SK-N-MC (cell line): ENCODE results near the gene PYROXD2.

Experiments
- DNase-seq: peaks from one replicate; pipeline ENCODE4 v3.0.0-alpha.2; 2011; ENCODE audit warnings: low read depth, low spot score
- H3K27ac ChIP-seq: fragments of 200-600 bp; sonication (generic); 2 replicates; pipeline ENCODE4 v1.5.1; 2016; ENCODE audit warnings: mixed run types
- H3K36me3 ChIP-seq: fragments of 200-600 bp; sonication (generic); 2 replicates; pipeline ENCODE4 v1.6.1; 2017; ENCODE audit warnings: antibody characterized with exemption, low read length, mixed read lengths; ENCODE audit not compliant: insufficient read depth
- H3K4me3 ChIP-seq: fragments of 200-600 bp; sonication (generic); 2 replicates; pipeline ENCODE4 v1.5.1; 2016
- H3K9ac ChIP-seq: fragments of 200-600 bp; sonication (generic); 2 replicates; pipeline ENCODE4 v1.8.0; 2017; ENCODE audit warnings: mixed run types, mixed read lengths; ENCODE audit not compliant: insufficient read length
- H3K9me3 ChIP-seq: fragments of 200-600 bp; sonication (generic); 2 replicates; pipeline ENCODE4 v1.6.1; 2017; ENCODE audit warnings: low read depth, mild to moderate bottlenecking, antibody characterized with exemption, low read length, moderate library complexity, mixed read lengths
- EZH2 ChIP-seq: fragments of 200-600 bp; sonication (generic); IDR thresholded peaks from one replicate; pipeline ENCODE4 v1.6.1; 2017; ENCODE audit warnings: antibody characterized with exemption
- FOXP2 ChIP-seq: optimal IDR thresholded peaks from 2 replicates; pipeline ENCODE3; 2011; ENCODE audit warnings: mild to moderate bottlenecking, moderate library complexity; ENCODE audit not compliant: insufficient read depth; ENCODE audit errors: extremely low read length, control extremely low read depth
- POLR2AphosphoS5 ChIP-seq: IDR thresholded peaks from 2 replicates; pipeline ENCODE4 v1.6.1; 2012; ENCODE audit warnings: mild to moderate bottlenecking, low read depth, low read length, borderline replicate concordance

PYROXD2 gene

DNA sequence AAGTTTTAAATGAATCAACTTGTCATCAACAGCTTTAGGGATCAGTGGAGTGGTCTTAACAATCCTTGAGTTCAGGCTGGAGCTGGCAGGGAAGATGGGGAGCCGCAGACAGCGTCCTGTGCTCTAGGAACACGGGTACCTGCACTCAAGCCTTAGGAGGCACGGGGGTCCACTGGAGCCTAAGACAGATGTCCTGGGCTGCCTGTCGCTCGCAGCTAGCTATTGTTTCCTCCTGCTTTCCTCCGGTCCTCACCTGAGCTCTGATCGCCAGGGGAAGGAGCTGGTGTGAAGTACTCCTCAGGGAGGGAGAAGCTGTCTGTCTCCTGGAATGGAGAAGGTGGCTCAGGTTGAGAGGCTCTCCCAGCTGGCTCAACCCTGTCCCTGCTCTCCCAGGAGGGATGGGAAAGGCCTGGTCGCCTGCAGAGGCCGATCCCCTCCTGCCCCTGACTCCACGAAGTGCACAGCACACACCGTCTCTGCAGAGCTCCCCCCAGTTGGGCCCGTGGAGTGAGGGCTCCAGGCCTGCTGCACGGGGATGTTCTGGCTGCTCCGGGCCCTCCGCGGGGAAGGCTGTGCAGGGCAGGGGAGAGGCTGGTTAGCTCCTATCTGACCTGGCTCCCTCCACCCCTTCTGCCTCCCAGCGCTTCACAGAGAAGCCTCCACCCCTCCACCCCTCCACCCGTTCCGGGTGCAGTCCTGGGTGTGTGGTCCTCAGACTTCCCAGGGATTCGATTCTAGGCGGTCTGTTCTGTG is 14.5 kb upstream of the PYROXD2 start:
- Histone ChIP-seq H3K4me3 (no peak overlapping the region), H3K9me3 (no peaks in the 10 kb centered on the region), H3K9ac (no peak overlapping the region), H3K36me3 (peaks cover 13% of the 10 kb centered on the region; the same call in 1 of the 2 replicates), H3K27ac (no peak overlapping the region)
- DNase-seq = no peak
- TF ChIP-seq FOXP2 (no peak), POLR2AphosphoS5 (no peak)

DNA sequence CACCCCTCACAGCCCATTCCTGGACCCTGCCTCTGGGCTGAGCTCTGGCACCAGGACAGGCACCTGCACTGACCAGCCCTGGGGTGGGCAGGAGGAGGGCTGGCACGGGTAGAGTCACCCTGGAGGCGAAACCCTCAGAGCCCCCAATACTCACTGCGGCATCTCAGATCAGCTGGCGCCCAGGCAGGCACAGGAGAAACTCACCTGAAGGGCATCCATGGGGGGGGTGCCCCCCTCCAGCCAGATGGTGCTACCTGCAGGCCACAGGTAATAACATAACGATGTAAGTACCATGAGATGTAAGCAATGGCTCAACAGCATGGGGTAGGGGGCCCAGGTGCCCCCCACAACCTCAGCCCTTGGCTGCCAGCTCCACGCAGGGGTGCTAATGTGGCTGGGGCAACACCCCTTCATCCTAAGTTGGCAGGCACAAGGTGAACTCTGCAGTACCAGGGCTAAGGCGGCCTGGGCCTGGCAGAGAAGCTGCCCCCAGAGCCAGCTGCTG is 12.1 kb upstream of the PYROXD2 start:
- Histone ChIP-seq H3K9ac (no peak overlapping the region), H3K27ac (no peak overlapping the region), H3K36me3 (peaks cover 2% of the 10 kb centered on the region; the same call in 1 of the 2 replicates), H3K4me3 (no peak overlapping the region), H3K9me3 (no peaks in the 10 kb centered on the region)
- DNase-seq = no peak
- TF ChIP-seq EZH2 (no peak), FOXP2 (no peak), POLR2AphosphoS5 (no peak)

DNA sequence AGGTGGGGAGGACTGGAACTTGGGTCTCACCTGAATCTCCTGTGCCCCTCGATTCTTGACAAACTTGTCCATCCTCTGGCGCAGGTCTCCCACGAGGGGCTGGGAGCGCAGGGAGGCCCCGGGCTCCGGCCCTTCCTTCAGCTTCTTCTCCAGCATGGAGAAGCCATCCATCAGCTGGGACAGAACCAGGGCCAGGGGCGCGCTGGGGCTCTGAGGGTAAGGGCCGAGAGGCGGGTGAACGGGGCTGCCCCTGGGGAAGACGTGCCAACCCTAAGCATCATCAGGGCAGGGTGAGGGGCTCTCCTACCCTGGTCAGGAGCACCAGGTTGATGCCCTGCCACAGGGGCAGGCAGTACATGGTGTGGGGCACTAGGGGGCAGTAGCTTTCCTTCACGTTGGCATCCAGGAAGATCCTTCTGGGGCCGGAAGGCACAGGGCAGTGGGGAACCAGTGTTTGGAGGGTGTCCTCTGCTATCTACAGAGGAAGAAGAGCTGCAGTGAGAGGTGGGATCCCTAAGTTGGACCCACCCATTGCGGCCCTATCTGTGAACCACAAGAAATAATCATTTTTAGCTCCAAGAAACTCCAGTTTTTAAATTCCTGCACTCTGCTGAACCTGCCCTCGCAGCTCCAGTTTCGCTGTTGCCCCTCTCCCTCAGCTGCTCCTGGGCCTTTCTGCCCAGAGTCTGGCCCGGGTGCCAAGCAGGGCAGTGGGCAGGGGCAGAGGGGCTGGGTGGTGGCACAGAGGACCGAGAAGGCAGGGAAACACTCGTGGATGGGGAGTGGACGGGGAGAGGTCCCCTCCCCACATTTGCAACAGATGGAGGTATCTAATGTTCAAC is 10.8 kb upstream of the PYROXD2 start:
- no peaks in the 10 kb centered on the region; the same call in 1 of the 2 replicates for H3K36me3 ChIP-seq
- DNase-seq = no peak
- no peak overlapping the region for H3K4me3 ChIP-seq
- no peak overlapping the region for H3K27ac ChIP-seq
- H3K9ac ChIP-seq = no peak overlapping the region
- H3K9me3 ChIP-seq = no peaks in the 10 kb centered on the region
- TF ChIP-seq FOXP2 = no peak
- no peak for TF ChIP-seq POLR2AphosphoS5
- no peak for TF ChIP-seq EZH2

DNA sequence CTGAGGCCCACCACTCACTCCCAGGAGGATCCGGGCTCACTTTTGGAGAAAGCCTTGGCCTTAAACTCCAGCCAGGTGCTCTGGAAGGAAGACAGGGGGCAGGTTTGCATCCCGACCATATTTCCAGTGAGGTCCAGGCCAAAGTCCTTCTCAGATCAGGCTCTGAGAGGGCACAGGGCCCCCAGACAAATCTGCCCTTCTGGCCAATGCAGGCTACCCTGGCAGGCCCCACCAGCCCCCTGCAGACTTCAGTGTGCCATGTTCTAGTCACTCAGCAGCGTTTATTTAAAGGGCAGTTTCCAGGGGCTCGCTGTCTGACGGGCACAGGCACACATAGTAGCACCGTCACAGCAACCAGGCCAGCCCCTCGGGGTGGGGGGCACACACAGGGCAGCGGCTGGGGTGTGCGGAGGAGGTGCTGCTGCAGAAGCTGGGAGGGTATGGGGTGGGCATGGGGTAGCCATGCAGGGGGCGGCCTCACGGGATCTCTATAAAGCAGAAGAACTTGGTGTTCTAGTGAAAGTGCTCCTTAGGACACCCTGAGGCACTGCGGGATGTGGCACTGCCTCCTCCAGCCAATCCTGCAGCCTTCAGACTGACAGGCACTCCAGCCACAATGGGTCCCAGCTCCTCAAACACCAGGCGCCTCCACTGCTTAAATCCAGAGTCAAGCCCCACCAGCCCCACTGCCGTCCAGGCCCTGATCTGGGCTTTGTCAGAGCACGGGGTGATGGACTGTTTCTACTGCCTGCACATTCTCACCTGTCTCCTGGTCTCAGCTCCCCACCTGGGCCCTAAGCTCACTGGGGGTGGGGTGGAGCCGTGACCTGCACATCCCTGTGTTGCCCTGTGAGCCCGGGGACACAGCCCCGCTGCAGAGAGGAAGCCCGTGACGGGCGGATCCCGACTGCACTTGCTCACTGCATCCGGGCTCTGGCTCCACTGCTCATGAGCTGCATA is 9.6 kb upstream of the PYROXD2 start:
- no peak overlapping the region for H3K4me3 ChIP-seq
- no peaks in the 10 kb centered on the region for H3K36me3 ChIP-seq
- no peak for DNase-seq
- no peak for TF ChIP-seq EZH2
- TF ChIP-seq FOXP2 = no peak
- no peak for TF ChIP-seq POLR2AphosphoS5
- no peak overlapping the region for H3K27ac ChIP-seq
- H3K9me3 ChIP-seq = no peaks in the 10 kb centered on the region
- H3K9ac ChIP-seq = no peak overlapping the region

DNA sequence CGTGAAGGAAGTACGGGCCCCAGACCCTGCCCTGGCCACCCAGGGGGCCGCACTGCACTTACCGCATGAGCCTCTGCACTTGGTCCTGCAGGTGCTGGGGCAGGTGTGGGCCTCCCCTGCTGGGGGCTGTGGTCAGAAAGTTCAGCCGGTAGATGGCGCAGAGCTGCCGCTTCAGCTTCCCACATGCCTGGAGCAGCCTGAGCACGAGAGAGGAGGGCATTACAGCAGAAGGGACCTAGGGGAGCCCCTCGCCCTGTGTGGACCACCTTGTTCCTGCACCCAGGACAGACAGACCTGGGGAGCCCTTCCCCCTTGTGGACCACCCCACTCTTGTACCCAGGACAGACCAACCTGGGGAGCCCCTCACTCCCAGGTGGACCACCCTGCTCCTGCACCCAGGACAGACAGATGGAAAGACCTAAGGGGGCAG is 8.7 kb upstream of the PYROXD2 start:
- TF ChIP-seq FOXP2 (no peak), EZH2 (no peak), POLR2AphosphoS5 (no peak)
- Histone ChIP-seq H3K36me3 (no peaks in the 10 kb centered on the region), H3K9ac (no peak overlapping the region), H3K27ac (no peak overlapping the region), H3K4me3 (no peak overlapping the region), H3K9me3 (no peaks in the 10 kb centered on the region)
- no peak for DNase-seq

DNA sequence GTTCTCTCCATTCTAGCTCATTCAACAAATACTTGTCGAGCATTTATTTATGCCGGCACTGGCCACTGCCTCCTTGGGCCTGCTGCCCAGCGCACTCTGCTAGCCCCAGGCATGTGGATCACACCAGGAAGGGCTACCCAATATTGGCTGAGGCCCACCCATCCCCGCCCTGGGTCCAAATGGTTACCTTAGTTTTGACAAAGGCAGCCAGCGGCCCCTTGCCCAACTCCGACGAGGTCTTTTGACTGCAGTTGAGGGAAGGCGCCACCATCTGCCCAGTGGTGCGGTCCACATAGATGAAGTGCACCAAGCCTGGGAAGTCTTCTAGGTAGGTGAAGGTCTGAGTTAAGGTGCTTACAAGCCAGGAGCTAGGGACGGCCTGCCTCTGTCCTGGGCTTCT is 7.2 kb upstream of the PYROXD2 start:
- no peak for DNase-seq
- TF ChIP-seq EZH2 (no peak), FOXP2 (no peak), POLR2AphosphoS5 (no peak)
- Histone ChIP-seq H3K4me3 (no peak overlapping the region), H3K9ac (no peak overlapping the region), H3K27ac (no peak overlapping the region), H3K9me3 (no peaks in the 10 kb centered on the region), H3K36me3 (no peaks in the 10 kb centered on the region)

DNA sequence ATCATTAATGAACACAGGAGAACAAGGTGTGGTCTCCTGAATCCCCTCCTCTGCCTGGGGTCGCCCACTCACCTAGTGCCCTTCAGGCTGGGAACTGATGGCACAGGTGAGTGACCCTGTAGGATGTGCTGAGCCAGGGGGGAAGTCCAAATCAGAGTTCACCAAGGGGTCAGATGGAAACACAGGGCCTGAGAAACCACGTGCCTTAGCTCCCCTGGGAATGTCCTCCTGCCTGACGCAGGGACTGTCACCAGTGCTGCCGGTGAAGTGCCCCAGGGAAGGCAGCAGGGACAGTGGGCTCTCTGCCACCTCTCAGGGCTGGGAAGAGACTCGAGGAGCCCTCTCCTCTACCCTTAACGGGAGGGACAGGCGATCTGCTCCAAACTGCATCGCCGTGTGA is 5.8 kb upstream of the PYROXD2 start:
- Histone ChIP-seq H3K9me3 (no peaks in the 10 kb centered on the region), H3K9ac (no peak overlapping the region), H3K36me3 (no peaks in the 10 kb centered on the region), H3K27ac (no peak overlapping the region), H3K4me3 (no peak overlapping the region)
- DNase-seq = no peak
- TF ChIP-seq FOXP2 (no peak), EZH2 (no peak)
